ENCODE results near the gene CALCOCO1. TPM values are rescaled to one million over a fixed set of nuclear protein-coding genes. Genes with fewer than 3 reads are reported as not detected.

Gene CALCOCO1
- total and polyA plus RNA-seq, 12 donors = 48.0 to 187 (median 122) TPM

GRCh38 chr12:53677016-53677799, 50.0 kb downstream of the CALCOCO1 start:
- Histone ChIP-seq H3K4me1 (replicated peaks in 1 of 2) (peaks cover 15 to 38% of the 10 kb centered on the region in 2 donors), H3K27me3 (no peaks in the 10 kb centered on the region), H3K9me3 (replicated peaks in 1 of 3) (no peaks in the 10 kb centered on the region), H3K4me3 (peak overlapping the region in 1 of 4 donors; percentile 81), H3K27ac (peak overlapping the region; percentile 84 to 96 (median 89)), H3K36me3 (replicated peaks in 1 of 2) (peaks cover 0 to 14% of the 10 kb centered on the region in 2 donors)
- WGBS, 4 donors = 12 to 22% (median 15%) methylated on average over 33 to 51 of the region's 51 CpGs
- TF ChIP-seq CTCF (IDR thresholded peaks at IDR 0.05) (no peak), POLR2A (IDR thresholded peaks at IDR 0.05) (no peak)
- peak in 4 of 7 donors; percentile 17 to 59 (median 32) for DNase-seq
- intact Hi-C loops (cut with DNase I) = loop anchor here (5.0 kb wide), 2 partner anchors 130 to 135 kb away; no protein-coding TSS in a partner anchor

DNA sequence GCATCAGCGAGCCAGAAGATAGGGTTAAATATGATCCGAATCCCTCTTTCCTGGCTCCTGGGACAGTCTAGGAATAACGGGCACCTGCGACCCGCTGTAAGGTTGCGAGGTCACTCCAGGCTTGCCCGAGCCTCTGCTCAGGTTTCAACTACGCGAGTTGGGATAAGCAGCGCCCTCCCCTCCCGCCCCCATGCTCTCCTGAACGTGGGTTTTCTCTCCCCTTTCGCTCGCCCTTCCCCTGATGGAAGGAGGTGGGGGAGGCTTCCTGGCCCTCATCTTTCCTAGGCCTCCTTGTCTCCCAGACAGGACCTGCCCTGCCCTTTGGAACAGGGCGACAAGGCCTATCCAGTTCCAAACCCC, 50.6 kb downstream of the CALCOCO1 start:
- Histone ChIP-seq H3K4me3 (peak overlapping the region in 2 of 4 donors; percentile 24 to 81), H3K36me3 (replicated peaks in 1 of 2) (peaks cover 0 to 19% of the 10 kb centered on the region in 2 donors), H3K4me1 (replicated peaks in 1 of 2) (peaks cover 15 to 44% of the 10 kb centered on the region in 2 donors), H3K27me3 (no peaks in the 10 kb centered on the region), H3K9me3 (replicated peaks in 1 of 3) (no peaks in the 10 kb centered on the region), H3K27ac (peak overlapping the region; percentile 84 to 96 (median 89))
- DNase-seq = peak; percentile 41 to 77 (median 50)
- WGBS, 4 donors = 6 to 14% (median 10%) methylated on average over 14 to 15 of the region's 15 CpGs
- intact Hi-C loops (cut with DNase I) = loop anchor here (5.0 kb wide), 2 partner anchors 129 to 134 kb away; no protein-coding TSS in a partner anchor
- TF ChIP-seq POLR2A (IDR thresholded peaks at IDR 0.05) (no peak), CTCF (IDR thresholded peaks at IDR 0.05) (no peak)

- Histone ChIP-seq H3K27ac (peak within 1 kb of the TSS; percentile 84 to 96 (median 89)), H3K9me3 (replicated peaks in 1 of 3) (no peaks in the 10 kb centered on the region), H3K4me1 (replicated peaks in 1 of 2) (peaks cover 15 to 49% of the 10 kb centered on the region in 2 donors), H3K4me3 (peak within 1 kb of the TSS in 3 of 4 donors; percentile 70 to 81 (median 80)), H3K27me3 (no peaks in the 10 kb centered on the region), H3K36me3 (replicated peaks in 1 of 2) (peaks cover 0 to 26% of the 10 kb centered on the region in 2 donors)
- TF ChIP-seq POLR2A (IDR thresholded peaks at IDR 0.05) (peak in 1 of 2 donors; percentile 76), CTCF (IDR thresholded peaks at IDR 0.05) (peak; percentile 97 to 100 (median 100))
- peak; percentile 96 to 99 (median 98) for DNase-seq
- intact Hi-C loops (cut with DNase I) = loop anchor here (5.0 kb wide), 2 partner anchors 129 to 134 kb away; no protein-coding TSS in a partner anchor
- 1 to 2% (median 2%) methylated on average over 51 to 61 of the region's 61 CpGs for WGBS, 4 donors
These were observed 51.3 kb downstream of the CALCOCO1 start, which contains the start of gene ATP5MC2 for GRCh38 chr12:53675701-53676607. TSS of gene ATP5MC2 (minus strand) at chr12:53676083. CDS start at chr12:53672614, 3,469 bp downstream.

Data from adrenal gland (tissue), 12 donors.